SU-DHL-6 (cell line): ENCODE measurements around the gene ERF.

Experiments
- H2AFZ ChIP-seq: fragments of 200-600 bp; sonication (generic); 2 replicates; pipeline ENCODE4 v1.6.1; 2014; ENCODE audit warnings: low read depth, mild to moderate bottlenecking, moderate library complexity, mixed read lengths, antibody characterized with exemption, low read length; ENCODE audit not compliant: severe bottlenecking
- H3F3A ChIP-seq: fragments of 200-600 bp; shearing (Covaris generic); 2 replicates; pipeline ENCODE4 v1.6.0; 2016; ENCODE audit warnings: antibody characterized with exemption, mild to moderate bottlenecking; ENCODE audit not compliant: insufficient read depth
- H3K27ac ChIP-seq: fragments of 200-600 bp; sonication (generic); 2 replicates; pipeline ENCODE4 v1.5.1; 2016; ENCODE audit warnings: low read depth, mild to moderate bottlenecking, low read length, moderate library complexity, mixed read lengths
- H3K27me3 ChIP-seq: fragments of 200-600 bp; sonication (generic), shearing (Covaris generic); 2 replicates; pipeline ENCODE4 v1.6.0; 2014; ENCODE audit warnings: mild to moderate bottlenecking, low read length
- H3K36me3 ChIP-seq: fragments of 200-600 bp; sonication (generic); 2 replicates; pipeline ENCODE4 v1.6.1; 2014; ENCODE audit warnings: mild to moderate bottlenecking, low read length, mixed read lengths
- H3K4me2 ChIP-seq: fragments of 300-600, 200-600 bp; shearing (Covaris generic), sonication (generic); 2 replicates; pipeline ENCODE4 v1.6.0; 2014; ENCODE audit warnings: low read length, low read depth, mild to moderate bottlenecking; ENCODE audit not compliant: poor library complexity, severe bottlenecking
- H3K4me3 ChIP-seq: fragments of 200-600 bp; sonication (generic); 2 replicates; pipeline ENCODE4 v1.5.1; 2014; ENCODE audit warnings: antibody characterized with exemption, low read length, mild to moderate bottlenecking, mixed read lengths; ENCODE audit not compliant: insufficient read depth, poor library complexity, severe bottlenecking
- H3K79me2 ChIP-seq: fragments of 200-600 bp; sonication (generic); 2 replicates; pipeline ENCODE4 v1.6.1; 2014; ENCODE audit warnings: mild to moderate bottlenecking, low read length, moderate library complexity; ENCODE audit not compliant: insufficient read depth
- H3K9ac ChIP-seq: fragments of 200-600 bp; sonication (generic); 2 replicates; pipeline ENCODE4 v1.7.0; 2014; ENCODE audit warnings: mild to moderate bottlenecking, low read length
- H3K9me2 ChIP-seq: fragments of 200-600 bp; sonication (generic); replicated peaks from 2 replicates; pipeline ENCODE4 v1.6.1; 2014; ENCODE audit warnings: low read length; ENCODE audit not compliant: insufficient read depth
- H3K9me3 ChIP-seq: fragments of 200-600 bp; sonication (generic); 2 replicates; pipeline ENCODE4 v1.6.1; 2014; ENCODE audit warnings: low read length, mixed read lengths; ENCODE audit not compliant: insufficient read depth
- H4K20me1 ChIP-seq: fragments of 200-600 bp; sonication (generic); 2 replicates; pipeline ENCODE4 v1.6.1; 2014; ENCODE audit warnings: low read depth, mild to moderate bottlenecking, antibody characterized with exemption, low read length, moderate library complexity, mixed read lengths
- EZH2phosphoT487 ChIP-seq: fragments of 200-600 bp; sonication (generic), shearing (Covaris generic); conservative IDR thresholded peaks from 2 replicates; pipeline ENCODE4 v1.6.1; 2018; ENCODE audit warnings: mild to moderate bottlenecking, antibody characterized with exemption, low read length, moderate library complexity, mixed read lengths
- TF ChIP-seq, protein P1 (sequence below): fragments of 200-600 bp; sonication (generic); IDR thresholded peaks from one replicate; pipeline ENCODE4 v1.5.1; 2017; ENCODE audit warnings: antibody characterized with exemption, mild to moderate bottlenecking, low read length, moderate library complexity; ENCODE audit not compliant: insufficient read depth, poor library complexity, severe bottlenecking

ERF gene

DNA sequence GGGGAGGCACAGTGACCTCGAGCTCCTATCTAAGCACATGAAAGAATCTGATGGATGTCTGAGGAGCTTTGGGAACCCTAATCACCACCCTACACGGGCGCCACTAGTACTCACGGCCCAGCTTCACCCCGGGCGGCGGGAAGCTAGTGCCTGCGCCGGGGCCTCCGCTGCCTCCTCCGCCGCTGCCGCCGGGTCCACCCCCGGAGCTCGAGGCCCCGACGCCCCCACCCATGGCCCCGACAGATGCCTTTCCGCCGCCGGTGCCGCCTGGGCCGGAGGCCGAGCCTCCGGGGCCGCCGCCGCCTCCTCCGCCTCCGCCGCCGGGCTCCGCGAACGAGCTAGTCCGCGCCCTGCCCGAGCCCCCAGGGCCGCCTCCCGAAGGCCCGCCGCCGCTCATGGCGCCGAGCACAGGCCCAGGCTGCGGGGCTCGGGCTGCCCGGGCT lies 12.8 kb downstream of the ERF start:
- Histone ChIP-seq H3K4me2 (peak overlapping the region; percentile 93), H3K9me3 (no peaks in the 10 kb centered on the region), H3K9me2 (no peaks in the 10 kb centered on the region), H3F3A (peaks cover 4% of the 10 kb centered on the region; the same call in 1 of the 2 replicates), H3K27ac (peak overlapping the region; percentile 14; the same call in 1 of the 2 replicates), H2AFZ (no peak overlapping the region), H3K27me3 (no peaks in the 10 kb centered on the region), H3K36me3 (no peaks in the 10 kb centered on the region), H3K79me2 (peaks cover 26% of the 10 kb centered on the region), H3K9ac (peak overlapping the region; percentile 68), H3K4me3 (peak overlapping the region; percentile 61), H4K20me1 (no peaks in the 10 kb centered on the region)
- TF ChIP-seq, protein P1, sequence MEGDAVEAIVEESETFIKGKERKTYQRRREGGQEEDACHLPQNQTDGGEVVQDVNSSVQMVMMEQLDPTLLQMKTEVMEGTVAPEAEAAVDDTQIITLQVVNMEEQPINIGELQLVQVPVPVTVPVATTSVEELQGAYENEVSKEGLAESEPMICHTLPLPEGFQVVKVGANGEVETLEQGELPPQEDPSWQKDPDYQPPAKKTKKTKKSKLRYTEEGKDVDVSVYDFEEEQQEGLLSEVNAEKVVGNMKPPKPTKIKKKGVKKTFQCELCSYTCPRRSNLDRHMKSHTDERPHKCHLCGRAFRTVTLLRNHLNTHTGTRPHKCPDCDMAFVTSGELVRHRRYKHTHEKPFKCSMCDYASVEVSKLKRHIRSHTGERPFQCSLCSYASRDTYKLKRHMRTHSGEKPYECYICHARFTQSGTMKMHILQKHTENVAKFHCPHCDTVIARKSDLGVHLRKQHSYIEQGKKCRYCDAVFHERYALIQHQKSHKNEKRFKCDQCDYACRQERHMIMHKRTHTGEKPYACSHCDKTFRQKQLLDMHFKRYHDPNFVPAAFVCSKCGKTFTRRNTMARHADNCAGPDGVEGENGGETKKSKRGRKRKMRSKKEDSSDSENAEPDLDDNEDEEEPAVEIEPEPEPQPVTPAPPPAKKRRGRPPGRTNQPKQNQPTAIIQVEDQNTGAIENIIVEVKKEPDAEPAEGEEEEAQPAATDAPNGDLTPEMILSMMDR, result no peak
- TF ChIP-seq EZH2phosphoT487, result no peak

DNA sequence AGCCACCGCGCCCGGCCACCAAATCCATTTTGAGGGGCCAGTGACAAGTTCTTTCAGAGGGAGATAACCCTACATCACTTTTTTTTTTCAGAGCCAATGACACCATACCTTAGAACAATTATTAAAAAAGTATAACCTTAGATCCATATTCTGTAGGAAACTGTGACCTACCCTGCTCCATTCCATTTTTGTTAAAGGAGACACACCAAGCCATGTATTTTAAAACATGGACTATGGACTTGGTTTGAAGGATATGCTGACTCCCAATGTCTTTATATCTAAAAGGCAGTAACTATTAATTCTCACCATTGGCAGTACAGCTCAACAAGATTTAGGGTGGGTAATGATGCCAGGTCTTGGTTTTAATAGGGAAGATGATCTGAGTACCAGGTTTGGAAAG lies 13.6 kb downstream of the ERF start:
- H3K79me2 ChIP-seq, result peaks cover 26% of the 10 kb centered on the region
- H3K4me2 ChIP-seq, result peak overlapping the region; percentile 93
- no peaks in the 10 kb centered on the region for H3K36me3 ChIP-seq
- no peaks in the 10 kb centered on the region for H3K27me3 ChIP-seq
- peaks cover 4% of the 10 kb centered on the region; the same call in 1 of the 2 replicates for H3F3A ChIP-seq
- H3K9ac ChIP-seq, result peak overlapping the region; percentile 68
- no peaks in the 10 kb centered on the region for H3K9me3 ChIP-seq
- no peaks in the 10 kb centered on the region for H4K20me1 ChIP-seq
- H3K27ac ChIP-seq, result no peak overlapping the region
- H3K4me3 ChIP-seq, result peak overlapping the region; percentile 61
- H3K9me2 ChIP-seq, result no peaks in the 10 kb centered on the region
- no peak for TF ChIP-seq EZH2phosphoT487
- TF ChIP-seq, protein P1, result no peak
- no peak overlapping the region for H2AFZ ChIP-seq

DNA sequence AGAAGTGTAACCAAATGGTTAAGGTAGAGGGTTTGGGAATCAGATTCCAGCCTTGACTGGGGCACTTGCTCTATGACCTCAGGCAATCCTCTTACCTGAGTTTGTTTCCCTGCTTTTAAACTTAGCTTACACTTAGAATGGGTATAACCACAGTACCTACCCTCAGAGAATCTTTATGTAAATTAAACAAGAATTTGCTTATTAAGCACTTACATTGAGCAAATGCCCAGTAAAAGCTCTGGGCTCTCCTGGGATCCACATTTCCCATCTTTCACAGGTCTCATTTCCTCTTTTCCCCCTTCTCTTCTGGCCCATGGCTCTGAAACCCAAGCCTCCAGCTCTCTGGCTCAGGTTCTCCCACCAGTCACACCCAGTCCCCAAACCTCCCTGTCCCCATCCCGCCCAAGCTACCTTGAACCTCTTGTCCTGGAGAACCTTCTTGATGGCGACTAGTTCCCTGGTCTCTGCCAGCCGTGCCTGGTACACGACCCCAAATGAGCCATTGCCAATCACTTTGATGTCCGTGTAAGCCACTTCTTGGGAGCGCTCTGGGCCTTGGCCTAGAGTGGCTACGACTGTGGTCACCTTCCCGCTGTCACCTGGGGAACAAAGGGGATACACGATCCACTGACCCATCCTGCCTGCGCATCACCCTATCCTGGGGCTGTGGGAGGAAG lies 15.2 kb downstream of the ERF start:
- TF ChIP-seq EZH2phosphoT487, result no peak
- TF ChIP-seq, protein P1, result no peak
- Histone ChIP-seq H3K4me2 (no peak overlapping the region), H3K27ac (no peak overlapping the region), H3K79me2 (peaks cover 26% of the 10 kb centered on the region), H3K27me3 (no peaks in the 10 kb centered on the region), H4K20me1 (no peaks in the 10 kb centered on the region), H3K36me3 (no peaks in the 10 kb centered on the region), H3K9ac (no peak overlapping the region), H2AFZ (no peak overlapping the region), H3F3A (peaks cover 4% of the 10 kb centered on the region; the same call in 1 of the 2 replicates), H3K4me3 (no peak overlapping the region), H3K9me3 (no peaks in the 10 kb centered on the region), H3K9me2 (no peaks in the 10 kb centered on the region)
